KBM-7 (cell line): ENCODE data around the gene DLGAP1.

ENCODE experiments used
- DNase-seq: peaks from one replicate; pipeline ENCODE4 v3.0.0-alpha.2; 2015
- in situ Hi-C: fragments of 300-500 bp; cut with MboI; formaldehyde crosslinking; loops from 2 replicates; pipeline ENCODE4 v1.14.3; 2020; ENCODE audit warnings: low sequenced_read_pairs, low pct_unique_long_range_greater_than_20kb, mixed read lengths

DLGAP1 gene

GRCh38 chr18:4251873-4252272 is 203.2 kb downstream of the DLGAP1 start:
- in situ Hi-C loops, result no loop called here
- DNase-seq, result no peak

- in situ Hi-C loops, result no loop called here
- DNase-seq, result no peak
Measured at GRCh38 chr18:4251206-4251605, 203.9 kb downstream of the DLGAP1 start.

GRCh38 chr18:4250141-4250540 is 205.0 kb downstream of the DLGAP1 start:
- in situ Hi-C loops, result no loop called here
- DNase-seq, result no peak

GRCh38 chr18:4248686-4249085 is 206.4 kb downstream of the DLGAP1 start:
- no peak for DNase-seq
- in situ Hi-C loops, result no loop called here

GRCh38 chr18:4246374-4246773 is 208.7 kb downstream of the DLGAP1 start:
- in situ Hi-C loops, result no loop called here
- no peak for DNase-seq

GRCh38 chr18:4245456-4245855 is 209.7 kb downstream of the DLGAP1 start:
- no peak for DNase-seq
- in situ Hi-C loops, result no loop called here

- in situ Hi-C loops, result no loop called here
- DNase-seq, result no peak
Measured at GRCh38 chr18:4242431-4243161, 212.5 kb downstream of the DLGAP1 start.

- DNase-seq, result no peak
- in situ Hi-C loops, result no loop called here
Measured at GRCh38 chr18:4241090-4241617, 214.0 kb downstream of the DLGAP1 start.

- in situ Hi-C loops, result no loop called here
- no peak for DNase-seq
Measured at GRCh38 chr18:4238966-4239365, 216.1 kb downstream of the DLGAP1 start.

- DNase-seq, result no peak
- in situ Hi-C loops, result no loop called here
Measured at GRCh38 chr18:4237664-4238041, 217.5 kb downstream of the DLGAP1 start.

GRCh38 chr18:4236940-4237663 is 218.0 kb downstream of the DLGAP1 start:
- in situ Hi-C loops, result no loop called here
- DNase-seq, result no peak

GRCh38 chr18:4233468-4233867 is 221.6 kb downstream of the DLGAP1 start:
- in situ Hi-C loops, result no loop called here
- no peak for DNase-seq

GRCh38 chr18:4232656-4233055 is 222.5 kb downstream of the DLGAP1 start:
- no peak for DNase-seq
- in situ Hi-C loops, result no loop called here

GRCh38 chr18:4231260-4231659 is 223.8 kb downstream of the DLGAP1 start:
- no peak for DNase-seq
- in situ Hi-C loops, result no loop called here

- in situ Hi-C loops, result no loop called here
- no peak for DNase-seq
Measured at GRCh38 chr18:4230450-4231168, 224.5 kb downstream of the DLGAP1 start.

GRCh38 chr18:4224031-4224704 is 230.9 kb downstream of the DLGAP1 start:
- no peak for DNase-seq
- in situ Hi-C loops, result no loop called here

- DNase-seq, result no peak
- in situ Hi-C loops, result no loop called here
Measured at GRCh38 chr18:4211111-4211837, 243.8 kb downstream of the DLGAP1 start.

- in situ Hi-C loops, result no loop called here
- DNase-seq, result no peak
Measured at GRCh38 chr18:4208366-4208765, 246.7 kb downstream of the DLGAP1 start.
